ENCODE data around the gene PRKCE.

PRKCE gene

DNA sequence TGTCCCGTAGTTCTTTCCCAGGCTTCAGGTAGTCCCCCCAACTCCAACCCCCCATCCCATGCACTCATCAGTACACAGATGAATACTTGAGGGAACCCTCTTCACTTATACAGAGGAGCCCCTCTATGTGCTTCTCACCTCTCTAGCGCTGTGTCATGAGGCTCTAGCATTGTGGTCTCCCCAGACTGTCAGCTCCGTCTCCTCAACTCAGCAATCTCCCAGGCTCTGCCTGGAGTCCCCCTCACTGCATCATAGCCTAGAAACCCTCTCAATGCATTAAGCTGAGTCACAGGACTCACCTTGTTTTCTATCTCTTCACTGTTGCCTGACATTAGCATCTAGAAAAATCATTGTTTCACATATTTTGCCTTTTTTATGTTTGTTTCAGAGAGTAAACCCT lies 20.2 kb upstream of the PRKCE start:
- FAIRE-seq (no peak), DNase-seq (ENCODE audit: low spot score) (no peak)

DNA sequence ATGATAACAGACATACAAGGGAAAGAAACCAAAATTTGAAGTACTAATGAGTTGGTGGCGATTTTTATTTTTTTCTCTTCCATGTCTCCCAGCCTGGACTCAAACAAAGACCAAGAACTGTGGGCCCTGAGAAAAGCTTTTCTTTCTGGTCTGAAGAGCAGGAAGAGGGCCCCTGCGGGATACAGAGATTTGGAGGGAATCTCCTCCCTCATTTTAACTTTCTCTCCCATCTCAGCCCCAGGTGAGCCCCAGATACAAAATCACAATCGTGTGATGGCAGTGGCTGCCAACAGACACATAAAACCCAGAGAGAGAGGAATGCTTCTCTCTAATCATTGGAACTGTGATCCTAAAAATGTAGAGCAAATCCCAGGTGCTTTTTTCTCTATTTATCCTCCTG lies 19.5 kb upstream of the PRKCE start:
- no peak for FAIRE-seq
- no peak for DNase-seq (ENCODE audit: low spot score)

DNA sequence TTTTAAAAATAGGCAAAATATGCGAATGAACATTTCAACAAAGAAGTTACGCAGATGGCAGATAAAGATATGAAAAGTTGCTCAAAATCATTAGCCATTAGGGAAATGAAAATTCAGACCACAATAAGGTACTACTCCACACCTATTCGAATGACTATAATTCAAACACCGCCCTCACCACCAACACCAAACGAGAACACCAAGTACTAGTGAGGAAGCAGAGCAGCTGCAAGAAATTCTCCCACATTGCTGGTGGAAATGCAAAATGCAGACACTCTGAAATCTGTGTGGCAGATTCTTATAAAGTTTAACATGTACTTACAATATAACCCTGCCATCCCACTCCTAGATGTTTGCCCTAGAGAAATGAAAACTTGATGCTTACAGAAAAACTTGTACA lies 17.3 kb upstream of the PRKCE start:
- DNase-seq (ENCODE audit: low spot score) = no peak
- no peak for FAIRE-seq

DNA sequence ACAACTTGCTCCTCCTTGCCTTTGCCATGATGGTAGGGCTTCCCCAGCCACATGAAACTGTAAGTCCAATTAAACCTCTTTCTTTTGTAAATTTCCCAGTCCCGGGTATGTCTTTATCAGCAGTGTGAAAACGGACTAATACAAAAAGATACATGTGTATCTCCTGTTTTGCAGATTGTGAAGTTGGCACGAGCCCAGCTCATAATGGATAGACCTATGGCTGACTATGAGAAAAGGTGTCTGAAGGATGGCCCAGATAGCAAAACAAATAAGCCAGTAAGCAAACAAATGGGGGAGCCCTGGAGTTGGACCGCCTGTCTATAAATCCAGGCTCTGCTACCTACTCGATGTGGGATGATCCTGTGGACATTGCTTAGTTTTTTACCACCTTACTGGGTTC lies 15.5 kb upstream of the PRKCE start:
- no peak for DNase-seq (ENCODE audit: low spot score)
- FAIRE-seq = no peak

DNA sequence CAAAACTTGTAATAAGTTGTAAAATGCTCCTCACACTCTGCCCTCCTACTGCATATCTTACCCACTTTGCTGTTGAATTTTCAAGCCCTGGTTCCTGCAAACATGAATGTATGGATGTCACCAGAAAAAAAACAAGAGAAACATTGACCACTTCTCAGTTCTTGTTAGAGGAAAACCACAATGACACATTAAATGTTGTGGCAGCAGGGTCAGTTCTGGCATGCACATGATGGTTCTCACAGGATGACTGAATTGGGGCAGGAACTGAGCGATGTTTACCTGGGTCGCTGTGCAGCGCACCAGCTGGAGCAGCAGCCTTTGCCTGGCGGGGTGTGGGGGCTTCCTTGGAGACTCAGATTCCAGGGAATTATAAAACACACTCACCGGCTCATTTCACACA lies 14.0 kb upstream of the PRKCE start:
- FAIRE-seq (peak; percentile 30), DNase-seq (ENCODE audit: low spot score) (peak; percentile 59)

DNA sequence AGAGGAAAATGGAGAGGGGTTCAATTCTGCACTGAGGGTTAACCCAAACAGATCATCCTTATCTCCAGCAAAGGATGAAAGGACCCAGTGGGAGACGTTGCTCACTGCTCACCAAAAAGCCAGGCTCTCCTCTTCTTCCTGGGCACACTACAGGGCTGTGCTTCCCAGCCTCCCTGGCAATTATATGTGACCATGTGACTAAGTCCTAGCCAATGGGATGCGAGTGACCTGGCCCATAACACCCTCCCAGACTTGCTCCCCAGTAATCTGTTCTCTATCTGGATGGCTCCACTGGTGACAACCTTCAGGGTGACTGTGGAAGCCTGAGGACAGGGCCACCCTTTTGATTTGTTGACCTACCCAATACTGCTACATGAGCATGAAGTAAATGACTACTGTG lies 10.9 kb upstream of the PRKCE start:
- DNase-seq (ENCODE audit: low spot score) = no peak

DNA sequence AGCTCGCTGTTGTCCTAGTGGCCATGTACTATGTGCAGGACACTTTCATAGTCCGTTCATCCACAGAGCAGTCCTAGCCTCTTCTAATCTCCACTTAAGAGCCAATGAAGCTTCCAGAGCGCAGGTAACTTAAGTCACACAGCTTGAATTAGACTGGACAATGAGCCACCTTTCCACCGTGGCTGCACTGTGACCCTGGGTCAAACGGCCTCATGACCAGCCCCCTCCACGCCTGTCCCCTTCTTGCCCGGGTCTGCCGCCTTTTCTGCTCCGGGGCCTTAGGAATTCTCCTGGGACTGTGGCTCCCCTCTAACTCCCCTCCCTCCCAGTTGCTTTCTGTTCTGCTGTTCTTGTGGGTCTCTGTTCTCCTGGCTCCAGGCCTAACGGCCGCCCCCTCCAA lies 8.4 kb upstream of the PRKCE start:
- no peak for DNase-seq (ENCODE audit: low spot score)
- FAIRE-seq = no peak

More for the DNA sequence above, 10.9 kb upstream of the PRKCE start:
- no peak for FAIRE-seq

DNA sequence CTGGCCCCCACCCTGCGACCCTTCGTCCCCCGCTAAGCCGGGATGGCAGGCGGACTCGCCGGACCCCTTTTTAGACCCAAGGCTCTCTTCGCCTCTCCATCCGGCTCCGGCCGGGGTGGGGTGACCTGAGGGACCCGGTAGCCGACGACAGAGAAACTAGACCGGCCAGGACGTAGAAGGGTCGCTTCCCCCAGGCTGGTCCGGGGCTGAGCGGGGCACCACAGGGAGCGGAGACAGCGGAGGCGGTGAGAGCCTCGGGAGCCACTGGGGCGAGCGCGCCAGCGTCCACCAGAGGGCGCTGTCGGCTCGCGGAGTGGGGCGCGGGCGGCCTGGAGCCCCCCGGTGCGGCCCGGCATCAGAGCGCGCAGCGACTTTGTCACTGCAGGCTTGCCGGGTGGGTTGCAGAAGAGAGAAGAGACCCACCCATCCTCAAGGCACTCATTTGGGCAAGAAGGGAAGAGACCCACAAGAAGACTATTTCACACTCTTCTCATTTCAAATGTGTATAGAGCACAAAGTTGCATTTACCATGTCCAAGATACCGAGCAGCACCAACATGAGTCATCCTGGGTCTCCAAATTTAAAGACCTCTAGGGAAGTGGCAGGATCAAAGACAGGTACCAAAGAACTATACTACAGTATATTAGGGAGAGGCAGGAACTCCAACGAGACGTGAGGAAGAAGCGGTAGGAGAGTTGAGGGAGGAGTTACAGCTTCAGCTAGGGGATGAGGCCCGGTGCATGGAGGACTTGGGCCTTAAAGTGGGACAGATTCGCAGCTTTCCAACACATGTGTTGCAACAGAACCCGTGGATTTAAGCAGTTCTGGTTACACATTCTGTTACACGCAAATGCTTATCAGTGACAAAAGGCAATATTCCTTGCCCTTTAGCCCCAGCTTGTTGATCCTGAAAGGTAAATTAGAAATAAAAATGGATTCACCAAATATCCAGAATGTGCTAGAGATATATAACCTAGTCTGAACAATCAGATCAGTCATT lies 7.6 kb upstream of the PRKCE start:
- no peak for FAIRE-seq
- DNase-seq (ENCODE audit: low spot score) = peak; percentile 8

DNA sequence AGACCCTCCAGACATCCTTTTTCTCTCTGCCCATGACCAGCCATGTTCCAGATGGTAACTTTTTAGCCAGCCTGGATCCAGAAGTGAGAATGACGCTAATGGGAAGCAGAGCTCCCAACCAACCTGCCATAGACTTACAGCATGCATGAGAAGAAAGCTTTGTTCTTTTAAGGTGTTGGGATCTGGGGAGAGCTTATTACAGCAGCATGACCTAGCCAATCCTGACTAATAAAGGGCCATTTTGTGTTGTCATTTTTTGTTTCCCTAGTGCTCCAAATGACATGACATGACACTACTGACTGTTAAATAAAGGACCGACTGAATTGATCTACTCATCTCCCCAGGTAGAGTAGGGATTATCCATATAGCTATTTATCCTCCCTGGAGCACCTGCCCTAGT lies 5.2 kb upstream of the PRKCE start:
- no peak for DNase-seq (ENCODE audit: low spot score)
- FAIRE-seq = no peak

DNA sequence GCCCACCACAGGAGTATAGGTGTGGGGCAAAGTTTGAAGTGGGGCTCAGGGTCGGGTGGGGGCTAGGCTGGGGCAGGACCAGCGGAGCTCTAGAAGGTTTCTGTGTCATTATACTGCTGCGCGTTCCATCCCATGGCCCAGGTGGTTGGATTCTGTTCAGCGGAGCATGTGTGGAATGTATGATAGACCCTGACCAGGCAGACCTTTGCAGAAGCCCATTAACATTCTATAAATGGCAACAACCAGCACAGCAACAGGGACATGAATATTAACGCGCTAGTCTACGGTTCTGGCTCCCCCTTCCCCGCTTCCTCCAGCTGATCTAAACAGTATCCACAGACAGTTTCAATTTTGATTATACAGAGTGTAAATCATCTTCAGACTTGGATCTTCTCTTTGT lies 4.1 kb upstream of the PRKCE start:
- no peak for FAIRE-seq
- DNase-seq (ENCODE audit: low spot score) = no peak

DNA sequence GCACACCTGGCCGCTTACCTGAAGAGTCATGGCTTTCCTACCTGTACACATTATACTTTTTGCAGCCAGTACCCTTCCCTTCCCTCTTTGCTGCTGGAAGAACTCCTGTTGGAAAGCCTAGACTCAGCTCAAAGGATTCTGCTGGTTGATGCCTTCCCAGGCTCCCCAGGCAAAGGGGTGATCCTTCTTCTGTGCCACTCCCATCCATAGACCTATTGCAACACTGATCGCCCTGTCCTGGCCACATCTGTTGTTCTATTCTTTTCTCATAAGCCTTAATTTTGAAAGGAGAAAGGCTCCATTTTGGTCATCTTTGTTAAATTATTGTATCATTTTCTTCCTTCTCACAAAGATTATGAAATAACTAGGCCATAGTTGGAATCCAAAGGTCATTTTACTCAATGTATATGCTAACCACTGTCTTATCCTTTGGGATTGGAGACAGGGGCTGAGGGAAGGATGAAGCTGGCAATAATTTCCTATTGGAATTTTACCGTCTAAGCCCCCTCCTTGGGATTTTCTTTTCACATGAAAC lies 3.4 kb upstream of the PRKCE start:
- FAIRE-seq (no peak), DNase-seq (ENCODE audit: low spot score) (no peak)

DNA sequence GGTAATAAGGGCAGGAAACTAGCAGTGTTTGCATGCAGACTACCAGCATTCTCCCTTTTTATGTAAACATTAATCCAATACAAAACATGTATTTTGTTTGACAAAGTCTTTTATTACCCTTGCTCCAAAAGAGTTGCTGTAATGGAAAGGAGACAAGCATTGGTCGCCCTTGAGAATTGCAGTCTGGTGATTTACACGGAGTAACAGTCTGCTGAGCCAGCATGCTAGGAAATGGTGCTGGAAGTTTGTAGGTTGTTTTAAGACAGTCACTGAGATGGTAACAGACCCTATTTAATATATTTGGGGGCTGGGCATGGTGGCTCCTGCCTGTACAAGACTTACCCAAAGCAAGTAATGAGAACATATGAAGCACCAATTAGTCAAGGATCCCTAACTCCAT lies 2.8 kb upstream of the PRKCE start:
- DNase-seq (ENCODE audit: low spot score) = no peak
- no peak for FAIRE-seq

DNA sequence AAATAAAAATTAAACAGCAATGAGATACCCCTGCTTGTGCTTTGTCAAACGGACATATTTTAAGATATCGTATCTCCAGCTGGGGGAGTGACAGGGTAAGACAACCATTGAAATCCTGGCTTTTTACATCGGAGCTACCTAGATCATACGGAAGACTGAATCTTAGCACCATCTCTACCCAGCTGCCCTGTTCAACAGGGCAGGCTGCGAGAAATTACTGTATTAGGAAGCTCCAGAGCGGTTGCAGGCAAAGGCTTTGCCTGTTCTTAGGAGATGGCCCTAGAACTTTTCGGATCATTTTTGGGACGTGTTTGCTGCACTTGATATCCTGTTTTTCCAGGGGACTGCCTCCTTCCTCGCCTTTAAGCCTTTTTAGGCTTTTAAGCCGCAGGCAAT lies 2.0 kb upstream of the PRKCE start:
- no peak for FAIRE-seq
- DNase-seq (ENCODE audit: low spot score) = no peak

DNA sequence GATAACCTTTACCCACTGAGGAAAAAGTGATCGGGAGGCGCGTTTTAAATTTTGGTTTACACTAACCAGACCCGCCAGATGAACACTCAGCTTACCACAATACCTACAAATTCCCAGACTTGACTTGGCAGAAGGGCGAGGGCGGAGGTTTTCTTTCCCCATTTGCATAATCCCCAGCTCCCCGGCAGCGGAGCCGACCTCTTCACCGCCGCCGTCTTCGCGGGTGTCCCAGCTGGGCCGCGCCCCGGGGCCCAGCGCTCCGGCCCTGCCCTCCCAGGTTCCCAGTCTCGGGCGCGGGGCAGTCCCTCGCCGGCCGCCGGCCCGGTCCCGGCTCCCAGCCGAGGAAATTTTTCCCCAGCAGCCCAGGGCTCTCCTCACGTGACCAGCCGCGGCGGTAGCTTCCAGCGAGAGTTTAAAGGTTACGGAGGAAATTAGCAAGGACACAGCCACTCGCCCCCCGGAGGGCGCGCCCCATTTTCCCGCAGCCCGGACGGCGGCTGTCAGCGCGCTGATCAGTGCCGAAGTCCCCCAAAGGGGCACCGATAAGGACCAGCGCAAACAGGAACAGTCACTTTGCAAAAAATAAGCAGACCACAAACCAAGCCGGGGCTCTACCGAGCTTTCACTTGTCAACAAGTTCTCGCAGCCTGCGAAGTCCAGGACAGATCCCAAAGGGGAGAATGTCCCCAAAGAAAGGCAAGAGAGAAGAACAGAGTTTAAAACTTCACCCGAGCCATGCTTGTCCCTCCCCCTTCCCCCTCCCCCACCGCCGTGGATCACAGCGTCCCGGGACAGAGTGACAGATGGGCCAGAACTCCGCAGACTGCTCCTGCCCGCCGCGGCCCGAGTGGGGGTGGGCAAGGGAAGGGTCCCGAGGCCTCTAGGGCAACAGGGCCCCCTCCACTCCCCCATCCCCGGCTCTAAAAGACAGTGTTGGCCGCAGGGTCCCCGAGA lies 1.3 kb upstream of the PRKCE start:
- FAIRE-seq (no peak), DNase-seq (ENCODE audit: low spot score) (no peak)

DNA sequence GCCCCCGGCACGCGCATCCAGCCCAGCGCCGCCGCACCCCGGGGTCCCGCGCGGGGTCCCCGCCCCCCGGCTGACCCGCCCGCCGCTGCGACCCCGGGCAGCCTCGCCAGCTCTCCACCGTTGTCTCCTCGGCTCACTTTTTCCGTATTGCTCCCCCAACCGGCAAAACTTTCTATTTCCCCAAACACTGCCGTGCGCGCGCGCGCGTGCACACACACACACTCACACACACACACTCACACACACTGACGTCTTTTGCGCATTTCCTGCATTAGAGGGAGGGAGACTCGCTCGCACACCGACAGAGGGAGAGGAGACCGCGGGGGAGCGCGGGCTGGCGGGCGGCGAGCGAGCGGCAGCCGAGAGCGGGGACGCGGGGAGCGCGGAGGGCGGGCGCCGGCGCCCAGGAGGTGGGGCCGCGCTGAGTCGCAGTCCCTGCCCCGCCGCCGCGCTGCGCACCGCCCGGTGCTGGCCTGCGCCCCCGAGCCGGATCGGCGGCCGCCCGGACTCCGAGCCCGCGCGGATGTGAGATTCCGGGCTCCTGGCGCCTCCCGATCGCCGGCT lies 542 bp upstream of the PRKCE start:
- DNase-seq (ENCODE audit: low spot score) (peak; percentile 86), FAIRE-seq (no peak)

DNA sequence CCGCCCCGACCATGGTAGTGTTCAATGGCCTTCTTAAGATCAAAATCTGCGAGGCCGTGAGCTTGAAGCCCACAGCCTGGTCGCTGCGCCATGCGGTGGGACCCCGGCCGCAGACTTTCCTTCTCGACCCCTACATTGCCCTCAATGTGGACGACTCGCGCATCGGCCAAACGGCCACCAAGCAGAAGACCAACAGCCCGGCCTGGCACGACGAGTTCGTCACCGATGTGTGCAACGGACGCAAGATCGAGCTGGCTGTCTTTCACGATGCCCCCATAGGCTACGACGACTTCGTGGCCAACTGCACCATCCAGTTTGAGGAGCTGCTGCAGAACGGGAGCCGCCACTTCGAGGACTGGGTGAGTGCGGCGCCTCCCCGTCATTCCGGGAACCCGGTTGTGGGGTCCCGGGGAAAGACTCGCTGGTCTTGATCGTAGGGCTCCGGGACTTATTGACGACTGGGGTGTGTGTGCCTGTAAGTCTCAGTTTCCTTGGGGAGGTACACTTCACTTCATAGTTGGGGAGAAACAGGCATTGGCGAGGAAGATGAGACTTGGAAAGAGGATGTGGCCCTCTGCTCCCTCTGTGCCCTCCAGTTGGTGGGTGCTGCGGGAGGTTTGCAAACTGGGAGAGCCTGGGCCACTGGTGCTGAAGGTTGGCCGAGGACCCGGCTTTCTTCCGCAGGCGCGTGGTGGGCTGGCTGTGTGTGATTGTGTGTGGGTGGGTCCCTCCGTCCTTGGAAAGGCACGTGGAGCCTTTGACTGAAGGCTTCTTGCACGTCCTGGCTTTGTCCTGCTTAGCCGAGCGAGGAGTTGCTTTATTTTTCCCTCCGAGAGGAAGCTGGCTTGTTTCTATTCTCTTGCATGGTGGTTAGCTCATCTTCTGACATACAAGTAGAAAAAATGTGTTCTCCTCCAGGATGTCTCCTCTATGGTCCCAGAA lies 886 bp downstream of the PRKCE start:
- FAIRE-seq (no peak), DNase-seq (ENCODE audit: low spot score) (no peak)

DNA sequence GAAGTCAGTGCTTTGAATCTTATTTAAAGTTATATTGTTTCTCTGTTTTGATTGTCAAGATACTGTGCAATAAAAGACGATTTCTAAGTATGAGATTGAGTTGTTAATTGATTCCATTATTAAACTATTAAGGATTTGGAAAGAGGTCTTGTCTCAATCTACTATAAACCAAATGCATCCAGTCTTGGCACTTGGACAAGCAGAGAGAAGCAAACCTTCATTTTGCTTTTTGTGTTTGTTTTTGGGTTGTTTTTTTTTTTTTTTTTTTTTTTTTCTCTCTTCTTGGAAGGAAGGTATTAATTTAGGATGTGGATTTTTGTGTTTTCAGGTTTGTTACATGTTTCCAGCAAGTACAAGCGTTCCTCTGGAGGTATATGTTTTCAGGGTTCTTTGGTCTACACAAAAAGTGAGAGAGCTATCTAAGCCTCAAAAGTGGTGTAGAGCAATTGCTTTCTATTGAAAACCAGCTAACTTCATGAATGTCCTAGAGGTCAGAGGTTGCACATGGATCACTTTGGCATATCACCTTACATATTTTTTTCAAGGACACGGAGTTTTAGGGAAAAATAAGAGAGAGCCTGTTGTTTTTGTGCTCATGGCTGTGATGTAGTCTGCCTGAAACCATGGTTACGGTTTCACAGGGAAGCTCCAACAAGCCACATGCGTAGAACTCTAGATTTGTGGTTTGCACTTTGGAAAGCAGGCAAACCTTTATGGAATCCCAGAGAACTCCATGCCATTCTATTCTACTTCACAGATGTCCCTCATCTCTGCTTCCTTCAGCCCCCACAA lies 1.8 kb downstream of the PRKCE start:
- no peak for DNase-seq (ENCODE audit: low spot score)
- FAIRE-seq = no peak

DNA sequence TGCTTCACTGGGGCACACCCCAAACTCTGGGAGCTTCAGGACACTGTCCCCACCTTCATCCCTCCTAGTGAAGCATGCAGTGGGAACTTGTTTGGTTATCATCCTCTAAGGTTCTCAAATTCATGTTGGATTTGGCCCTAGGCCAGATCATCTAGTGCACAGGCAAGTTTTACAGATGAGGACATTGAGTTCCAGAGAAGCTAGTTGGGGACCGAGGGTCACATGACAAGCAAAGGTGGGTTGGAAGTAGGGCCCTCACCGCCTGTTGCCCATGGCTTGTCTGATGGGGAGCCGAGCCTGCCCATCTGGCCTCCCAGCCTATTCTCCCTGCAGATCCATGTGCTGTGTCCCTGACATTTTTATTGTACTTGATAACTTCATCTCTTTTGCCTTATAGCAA lies 2.8 kb downstream of the PRKCE start:
- DNase-seq (ENCODE audit: low spot score) (no peak), FAIRE-seq (no peak)

DNA sequence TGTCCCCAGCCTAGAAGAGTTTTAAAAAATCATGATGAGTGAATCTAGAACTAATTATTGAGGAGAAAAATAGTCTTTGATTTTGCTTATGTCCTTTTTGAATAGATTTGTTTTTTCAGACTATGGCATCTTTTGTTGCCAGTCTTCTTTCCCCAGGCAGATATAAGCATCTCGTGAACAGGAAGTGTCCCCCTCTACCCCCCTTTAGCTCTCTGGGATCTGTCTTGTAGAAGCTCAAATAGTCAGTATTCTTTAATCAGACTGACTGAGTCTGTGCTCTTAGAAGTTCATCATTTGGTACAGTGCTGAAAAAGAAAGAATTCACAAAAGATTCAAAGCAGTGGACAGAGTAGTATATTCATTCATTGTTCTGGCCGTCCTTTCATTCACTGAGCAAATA lies 10.4 kb downstream of the PRKCE start:
- DNase-seq (ENCODE audit: low spot score) = no peak

More for the DNA sequence above, 10.4 kb downstream of the PRKCE start:
- FAIRE-seq = no peak
